GM19452 (cell line): ENCODE data around the gene NUPR1.
"Not testable (repeated sequence)": the region's sequence is repeated elsewhere in the genome, so short reads cannot be mapped to it uniquely, and the experiment has no call there.

Source experiments
- ATAC-seq: cut with Tn5 transposase; IDR thresholded peaks from one replicate; pipeline ENCODE4 v1.9.1; 2021; ENCODE audit not compliant: unreplicated experiment

NUPR1 gene

DNA sequence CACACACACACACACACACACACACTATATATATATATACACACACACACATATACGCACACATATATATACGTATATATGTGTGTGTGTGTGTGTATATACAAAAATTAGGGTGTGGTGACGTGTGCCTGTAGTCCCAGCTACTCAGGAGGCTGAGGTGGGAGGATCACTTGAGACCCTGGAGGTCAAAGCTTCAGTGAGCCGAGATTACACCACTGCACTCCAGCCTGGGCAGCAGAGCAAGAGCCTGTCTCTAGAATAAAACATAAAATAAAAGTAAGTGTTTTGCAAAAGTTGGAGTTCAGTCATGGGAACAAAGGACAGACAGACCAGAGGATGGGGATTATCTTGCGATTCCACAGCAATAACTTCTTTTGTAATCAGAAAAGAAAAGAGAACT lies 10.8 kb downstream of the NUPR1 start:
- no peak for ATAC-seq

DNA sequence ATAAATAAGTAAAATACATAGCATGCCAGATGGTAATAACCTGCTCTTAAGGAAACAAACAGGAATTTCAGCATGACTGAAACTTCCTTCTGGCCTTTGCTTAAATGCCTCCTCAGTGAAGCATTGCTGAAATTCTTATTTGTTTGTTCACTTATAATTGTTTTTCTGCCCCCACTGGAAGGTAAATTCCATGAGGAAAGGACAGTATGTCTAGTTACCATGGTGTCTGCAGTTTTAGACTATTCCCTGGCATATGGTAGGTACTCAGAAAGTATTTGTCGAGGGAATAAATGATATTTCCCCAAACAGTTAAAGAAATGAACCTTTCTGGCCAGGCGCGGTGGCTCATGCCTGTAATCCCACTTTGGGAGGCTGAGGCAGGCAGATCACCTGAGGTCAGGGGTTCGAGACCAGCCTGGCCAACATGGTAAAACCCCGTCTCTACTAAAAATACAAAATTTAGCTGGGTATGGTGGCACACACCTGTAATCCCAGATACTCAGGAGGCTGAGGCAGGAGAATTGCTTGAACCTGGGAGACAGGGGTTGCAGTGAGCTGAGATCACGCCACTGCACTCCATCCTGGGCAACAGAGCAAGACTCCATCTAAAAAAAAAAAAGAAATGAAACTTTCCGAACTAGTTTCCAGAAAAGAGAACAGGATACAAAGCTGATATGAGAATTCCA lies 11.5 kb downstream of the NUPR1 start:
- not testable (repeated sequence) for ATAC-seq

DNA sequence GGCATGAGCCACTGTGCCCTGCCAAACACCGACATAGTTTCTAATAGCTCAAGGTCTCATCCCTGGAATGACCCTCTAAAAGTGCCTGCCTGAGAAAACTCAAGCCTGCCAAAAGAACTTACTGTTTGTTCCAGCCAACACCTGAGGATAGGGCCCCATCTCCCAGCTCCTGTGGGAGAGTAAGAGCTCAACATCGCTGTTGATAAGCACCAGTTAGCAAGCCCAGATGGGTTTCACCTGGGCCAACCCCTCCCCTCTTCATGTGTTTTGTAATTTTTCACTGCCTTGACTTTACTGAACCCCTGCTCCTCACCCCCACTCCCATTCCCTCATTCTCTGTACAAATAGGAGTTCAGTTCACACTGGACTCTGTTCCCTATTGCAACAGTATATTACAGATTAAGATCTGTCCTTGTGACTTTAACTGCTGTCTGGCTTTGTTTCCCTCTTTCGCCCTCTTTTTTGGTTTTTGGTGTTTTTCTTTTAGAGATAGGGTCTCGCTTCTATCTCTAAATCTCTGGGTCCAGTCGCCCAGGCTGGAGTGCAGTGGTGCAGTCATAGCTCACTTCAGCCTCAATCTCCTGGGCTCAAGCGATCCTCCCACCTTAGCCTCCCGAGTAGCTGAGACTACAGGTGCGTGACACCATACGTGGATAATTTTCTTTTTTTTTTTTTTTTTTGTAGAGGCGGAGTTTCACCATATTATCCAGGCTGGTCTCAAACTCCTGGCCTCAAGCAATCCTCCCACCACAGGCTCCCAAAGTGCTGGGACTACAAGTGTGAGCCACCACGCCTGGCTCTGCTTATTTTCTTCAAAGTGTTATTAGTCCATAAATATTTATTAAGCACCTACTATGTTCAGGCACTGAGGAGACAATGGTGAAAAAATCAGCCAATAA lies 12.3 kb downstream of the NUPR1 start:
- no peak for ATAC-seq

DNA sequence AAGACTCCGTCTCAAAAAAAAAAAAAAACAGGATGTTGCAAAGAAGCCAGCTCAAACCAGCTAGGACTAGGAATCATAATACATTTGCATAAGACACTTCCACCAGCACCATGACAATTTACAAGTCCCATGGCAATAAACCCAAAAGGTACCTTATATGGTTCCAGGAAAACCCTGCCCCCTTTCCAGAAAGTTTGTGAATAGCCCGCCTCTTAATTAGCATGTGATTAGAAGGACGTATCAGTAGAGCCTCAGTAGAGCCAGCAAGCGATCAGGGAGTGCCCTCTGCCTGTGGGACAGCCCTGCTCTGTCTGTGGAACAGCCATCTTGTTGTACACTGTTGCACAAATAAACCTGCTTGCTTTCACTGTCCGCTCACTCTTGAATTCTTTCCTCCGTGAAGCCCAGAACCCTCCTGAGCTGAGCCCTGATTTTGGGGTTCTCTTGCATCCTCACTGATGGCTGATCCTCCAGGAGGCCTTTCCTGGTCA lies 14.0 kb downstream of the NUPR1 start:
- ATAC-seq, result no peak

DNA sequence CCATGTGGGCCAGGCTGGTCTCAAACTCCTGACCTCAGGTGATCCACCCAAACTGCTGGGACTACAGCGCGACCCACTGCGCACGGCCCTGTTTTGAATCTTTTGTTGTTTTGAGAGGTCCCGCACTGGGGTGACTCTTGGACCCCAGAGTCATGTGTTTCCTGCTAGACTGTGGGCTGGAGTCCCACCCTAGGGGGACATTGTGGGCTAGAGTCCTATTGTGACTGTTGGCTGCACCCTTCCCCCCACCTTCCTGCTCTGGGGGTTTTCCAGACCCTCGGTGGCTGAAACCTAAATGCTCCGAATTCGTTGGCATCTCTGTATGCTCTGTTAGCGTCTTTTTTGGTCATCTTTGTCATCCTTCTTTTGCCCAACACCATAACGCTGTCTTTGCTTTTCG lies 16.0 kb downstream of the NUPR1 start:
- ATAC-seq, result no peak

DNA sequence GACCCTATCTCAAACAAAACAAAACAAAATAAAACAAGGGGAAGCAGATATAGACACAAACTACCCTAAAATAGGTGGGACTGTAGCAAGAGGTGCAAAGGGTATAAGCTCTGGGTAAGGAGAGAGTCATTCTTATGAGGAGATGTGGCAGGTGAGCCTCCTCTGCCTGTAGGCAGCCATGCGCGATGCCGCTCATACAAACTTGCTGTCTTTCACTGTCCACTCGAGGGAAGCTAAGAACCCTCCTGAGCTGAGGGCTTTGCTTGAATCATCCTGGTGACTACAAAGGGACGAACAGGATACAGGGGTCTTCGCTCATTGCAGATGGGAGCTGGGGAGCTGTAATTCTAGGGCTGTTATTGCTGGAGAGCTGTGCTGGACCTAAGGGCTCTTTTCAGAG lies 17.3 kb downstream of the NUPR1 start:
- no peak for ATAC-seq

DNA sequence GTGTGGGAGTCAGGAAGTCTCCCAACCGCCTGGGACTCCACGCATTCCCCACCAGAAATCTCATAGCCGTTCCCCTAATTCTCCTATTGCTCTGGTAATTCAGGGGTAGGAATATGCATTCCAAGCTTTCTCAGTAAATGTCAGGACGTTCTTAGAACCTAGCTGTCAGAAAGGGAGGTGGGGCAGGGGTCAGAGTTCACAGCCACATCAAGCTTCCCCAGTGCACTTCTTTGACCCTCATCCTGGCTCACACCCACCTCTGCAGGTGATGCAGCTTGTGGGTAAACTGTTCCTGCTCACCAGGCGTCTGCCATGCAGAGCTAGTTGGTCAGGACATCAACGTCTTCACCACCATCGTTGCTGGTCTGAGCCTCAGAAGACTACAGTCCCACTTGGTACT lies 18.1 kb downstream of the NUPR1 start:
- no peak for ATAC-seq

DNA sequence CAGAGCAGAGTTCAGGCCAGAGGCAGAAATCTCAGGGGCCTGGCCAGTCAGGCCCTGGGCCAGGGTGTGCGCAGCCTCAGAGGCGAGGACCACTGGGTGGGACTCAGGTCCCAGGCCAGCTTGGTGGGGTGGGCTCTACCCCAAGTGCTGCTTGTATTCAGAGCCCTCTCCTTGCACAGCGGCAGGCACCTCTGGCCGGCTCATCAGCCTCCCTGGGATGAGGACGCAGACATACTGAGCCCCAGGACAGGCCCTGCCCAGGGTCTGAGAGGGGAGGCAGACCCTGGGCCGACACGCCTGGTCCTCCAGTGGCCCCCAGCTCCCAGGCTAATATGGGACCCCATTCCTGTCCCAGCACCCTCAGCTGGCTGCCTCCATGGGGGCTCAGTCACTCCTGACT lies 24.5 kb downstream of the NUPR1 start:
- no peak for ATAC-seq

DNA sequence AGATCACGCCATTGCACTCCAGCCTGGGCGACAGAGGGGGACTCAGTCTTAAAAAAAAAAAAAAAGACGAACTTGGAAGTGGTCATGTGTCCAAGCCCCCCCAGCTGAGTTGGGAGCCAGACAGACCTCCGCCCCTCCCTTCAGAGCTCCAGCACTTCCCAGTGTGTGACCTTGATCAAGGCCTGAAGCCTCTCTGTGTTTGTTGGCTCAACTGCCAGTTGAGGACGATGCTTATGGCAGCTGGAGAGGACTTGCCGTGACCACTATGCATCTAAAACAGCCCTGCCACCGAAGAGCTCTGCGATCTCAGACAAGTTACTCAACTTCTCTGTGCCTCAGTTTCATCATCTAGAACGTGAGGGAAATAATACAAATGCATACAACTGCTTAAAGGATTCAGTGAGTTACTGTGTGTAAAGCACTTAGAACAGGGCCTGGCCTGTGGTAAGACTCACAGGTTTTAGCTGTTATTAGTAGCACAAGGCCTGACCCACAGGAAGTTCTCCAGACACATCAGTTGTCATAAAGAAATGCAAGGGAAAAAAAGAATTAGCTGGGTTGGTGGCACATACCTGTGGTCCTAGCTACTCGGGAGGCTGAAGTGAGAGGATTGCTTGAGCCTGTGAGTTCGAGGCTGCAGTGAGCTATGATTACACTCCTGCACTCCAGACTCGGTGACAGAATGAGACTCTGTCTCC lies 25.1 kb downstream of the NUPR1 start:
- no peak for ATAC-seq

DNA sequence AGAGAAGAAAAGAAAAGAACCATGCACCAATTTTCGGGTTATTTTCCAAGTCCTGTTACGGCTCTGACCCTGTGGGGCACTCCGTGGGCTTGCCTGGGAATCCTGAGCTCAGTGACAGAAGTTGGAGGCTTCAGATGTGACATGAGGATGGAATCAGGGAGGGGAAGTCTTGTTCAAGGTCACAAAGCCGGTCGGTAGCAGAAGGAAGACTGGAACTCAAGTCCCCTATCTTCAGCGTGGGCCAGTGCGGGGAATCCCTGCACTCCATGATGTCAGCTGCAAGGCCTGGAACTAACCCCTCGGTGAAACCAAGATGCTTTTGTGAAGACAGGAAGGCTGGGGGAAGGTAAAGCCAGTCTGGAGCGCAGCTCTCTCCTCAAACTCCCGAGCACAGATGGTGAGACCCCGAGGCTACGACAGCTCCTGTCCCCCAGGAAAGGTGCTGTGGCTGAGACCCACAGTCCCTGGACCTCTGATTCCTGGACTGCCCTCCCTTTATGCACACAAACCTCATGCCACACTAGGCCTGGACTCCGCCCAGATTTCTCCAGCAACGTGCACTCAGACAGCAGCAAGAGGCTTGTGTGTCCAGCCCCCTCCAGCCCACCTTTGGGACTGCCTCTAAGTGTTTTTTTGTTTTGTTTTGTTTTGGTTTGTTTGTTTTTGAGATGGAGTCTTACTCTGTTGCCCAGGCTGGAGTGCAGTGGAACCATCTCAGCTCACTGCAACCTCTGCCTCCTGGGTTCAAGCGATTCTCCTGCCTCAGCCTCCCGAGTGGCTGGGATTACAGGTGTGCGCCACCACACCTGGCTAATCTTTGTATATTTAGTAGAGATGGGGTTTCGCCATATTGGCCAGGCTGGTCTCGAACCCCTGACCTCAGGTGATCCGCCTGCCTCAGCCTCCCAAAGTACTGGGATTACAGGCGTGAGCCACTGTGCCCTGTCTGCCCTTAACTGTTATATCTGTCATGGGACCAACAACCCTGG lies 26.7 kb downstream of the NUPR1 start:
- no peak for ATAC-seq

DNA sequence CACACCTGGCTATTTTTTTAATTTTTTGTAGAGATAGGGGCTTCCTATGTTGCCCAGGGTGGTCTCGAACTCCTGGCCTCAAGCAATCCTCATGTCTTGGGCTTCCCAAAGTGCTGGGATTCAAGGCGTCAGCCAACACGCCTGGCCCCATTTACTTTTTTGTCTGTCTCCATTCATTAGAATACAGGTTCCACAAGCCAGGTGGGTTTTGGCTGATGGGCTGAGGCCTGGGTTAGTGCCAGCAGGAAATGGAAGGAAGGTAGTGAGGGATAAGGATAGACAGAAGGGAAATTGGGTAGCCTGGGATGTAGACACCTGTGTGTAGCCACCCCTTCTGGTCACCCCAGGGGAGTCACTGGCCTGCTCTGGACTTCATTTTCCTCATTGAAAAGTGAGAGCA lies 27.7 kb downstream of the NUPR1 start:
- no peak for ATAC-seq

DNA sequence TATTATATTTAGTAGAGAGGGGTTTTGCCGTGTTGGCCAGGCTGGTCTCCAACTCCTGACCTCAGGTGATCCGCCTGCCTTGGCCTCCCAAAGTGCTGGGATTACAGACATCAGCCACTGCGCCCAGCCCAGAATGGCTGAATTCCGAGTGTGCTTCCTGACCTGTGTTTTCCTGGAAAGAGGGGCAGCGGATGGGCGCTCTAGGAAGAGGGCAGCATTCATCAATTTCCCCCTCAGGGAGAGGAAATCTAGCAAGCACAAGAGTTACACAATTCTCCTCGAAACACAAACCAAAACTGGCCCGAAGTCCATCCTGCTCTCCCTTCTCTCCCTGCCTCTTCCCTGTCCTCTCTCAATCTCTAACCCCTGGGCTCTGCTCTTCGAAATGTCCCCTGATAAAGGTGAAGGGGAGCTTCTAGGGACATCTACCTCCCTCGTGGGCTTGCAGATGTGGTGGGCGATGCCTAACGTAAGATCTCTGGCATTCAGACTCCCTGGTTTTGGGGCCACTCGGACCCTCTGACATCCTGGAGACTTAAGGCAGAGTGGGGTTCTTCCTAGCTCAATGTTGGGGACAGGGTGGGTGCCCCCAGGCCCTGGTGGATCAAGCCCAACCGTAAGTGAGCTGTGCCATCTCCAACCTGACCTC lies 33.2 kb downstream of the NUPR1 start:
- no peak for ATAC-seq

DNA sequence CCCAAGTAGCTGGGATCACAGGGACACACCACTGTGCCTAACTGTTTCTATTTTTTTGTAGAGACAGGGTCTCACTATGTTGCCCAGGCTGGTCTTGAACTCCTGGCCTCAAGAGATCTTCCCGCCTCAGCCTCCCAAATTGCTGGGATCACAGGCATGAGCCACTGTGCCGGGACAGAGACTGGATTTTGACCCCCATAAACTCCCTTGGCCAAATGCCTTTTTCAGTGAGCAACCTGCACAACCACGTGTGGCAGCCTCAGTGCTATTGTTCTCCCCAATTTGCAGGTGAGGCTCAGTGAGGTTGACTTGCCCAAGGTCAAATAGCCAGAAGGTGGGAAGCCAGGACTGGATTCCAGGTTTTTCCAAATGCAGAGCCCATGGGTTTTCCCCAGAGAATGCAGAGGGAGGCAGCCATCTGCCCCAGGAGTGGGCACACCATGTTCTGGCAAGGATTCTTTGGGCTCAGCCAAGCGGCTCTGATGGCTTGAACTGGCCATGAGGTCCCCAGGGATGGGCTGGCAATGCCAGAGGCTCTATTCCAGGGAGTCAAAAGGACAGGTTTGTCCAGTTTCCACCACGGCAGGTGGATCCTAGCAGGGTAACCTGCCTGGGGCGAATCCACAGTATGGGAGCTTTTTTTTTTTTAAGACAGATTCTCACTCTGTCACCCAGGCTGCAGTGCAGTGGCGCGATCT lies 33.9 kb downstream of the NUPR1 start:
- no peak for ATAC-seq

DNA sequence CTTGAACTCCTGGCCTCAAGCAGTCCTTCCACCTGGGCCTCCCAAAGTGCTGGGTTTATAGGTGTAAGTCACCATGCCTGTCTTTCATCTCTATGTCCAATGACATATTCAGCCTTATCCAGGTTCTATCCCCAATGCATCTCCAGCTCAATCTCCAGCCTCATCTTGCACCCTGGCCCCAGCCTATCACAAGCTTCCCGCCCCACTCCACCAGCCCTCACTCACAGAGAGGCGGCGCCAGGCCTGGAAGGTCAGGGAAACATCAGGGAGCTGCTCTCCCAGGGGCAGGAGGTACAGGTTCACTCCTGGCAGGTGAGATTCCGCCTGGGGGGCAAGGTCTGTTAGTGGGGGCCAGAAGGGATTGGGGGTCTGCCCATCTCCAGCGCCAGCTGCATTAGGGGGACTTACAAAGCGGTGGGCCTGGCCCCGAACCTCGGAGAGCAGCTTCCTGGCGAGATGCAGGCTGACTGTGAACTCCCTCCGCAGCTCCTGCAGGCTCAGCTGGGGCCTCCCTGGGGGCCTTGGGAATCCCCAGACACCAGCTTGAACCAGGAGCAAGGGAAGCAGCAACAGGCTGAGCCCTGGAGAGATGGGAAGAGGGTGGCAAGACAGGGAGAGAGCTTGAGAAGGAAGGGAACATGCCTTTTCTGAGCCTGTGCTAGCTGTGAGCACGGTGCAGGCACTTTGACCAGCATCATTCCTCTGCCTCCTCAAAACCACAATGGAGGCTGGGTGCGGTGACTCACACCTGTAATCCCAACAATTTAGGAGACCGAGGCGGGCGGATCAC lies 35.1 kb downstream of the NUPR1 start:
- ATAC-seq, result no peak

DNA sequence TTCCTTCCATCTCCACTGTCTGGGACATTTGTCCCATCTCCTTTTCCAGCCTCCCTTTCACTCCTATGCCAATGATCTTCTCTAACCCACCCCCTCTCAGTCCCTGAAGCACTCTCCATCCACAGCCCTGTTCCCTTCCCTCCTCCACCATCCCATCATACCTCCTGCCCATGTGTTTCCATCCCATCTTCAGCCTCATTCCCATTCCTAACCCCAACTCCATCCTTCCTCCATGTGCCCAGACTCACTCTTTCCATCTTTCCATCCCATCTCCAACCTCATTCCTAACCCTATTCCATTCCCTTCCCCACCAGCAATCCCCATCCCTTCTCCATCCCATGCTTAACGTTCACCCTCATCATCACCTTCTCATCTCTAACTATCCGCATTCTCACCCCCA lies 36.5 kb downstream of the NUPR1 start:
- ATAC-seq, result no peak

DNA sequence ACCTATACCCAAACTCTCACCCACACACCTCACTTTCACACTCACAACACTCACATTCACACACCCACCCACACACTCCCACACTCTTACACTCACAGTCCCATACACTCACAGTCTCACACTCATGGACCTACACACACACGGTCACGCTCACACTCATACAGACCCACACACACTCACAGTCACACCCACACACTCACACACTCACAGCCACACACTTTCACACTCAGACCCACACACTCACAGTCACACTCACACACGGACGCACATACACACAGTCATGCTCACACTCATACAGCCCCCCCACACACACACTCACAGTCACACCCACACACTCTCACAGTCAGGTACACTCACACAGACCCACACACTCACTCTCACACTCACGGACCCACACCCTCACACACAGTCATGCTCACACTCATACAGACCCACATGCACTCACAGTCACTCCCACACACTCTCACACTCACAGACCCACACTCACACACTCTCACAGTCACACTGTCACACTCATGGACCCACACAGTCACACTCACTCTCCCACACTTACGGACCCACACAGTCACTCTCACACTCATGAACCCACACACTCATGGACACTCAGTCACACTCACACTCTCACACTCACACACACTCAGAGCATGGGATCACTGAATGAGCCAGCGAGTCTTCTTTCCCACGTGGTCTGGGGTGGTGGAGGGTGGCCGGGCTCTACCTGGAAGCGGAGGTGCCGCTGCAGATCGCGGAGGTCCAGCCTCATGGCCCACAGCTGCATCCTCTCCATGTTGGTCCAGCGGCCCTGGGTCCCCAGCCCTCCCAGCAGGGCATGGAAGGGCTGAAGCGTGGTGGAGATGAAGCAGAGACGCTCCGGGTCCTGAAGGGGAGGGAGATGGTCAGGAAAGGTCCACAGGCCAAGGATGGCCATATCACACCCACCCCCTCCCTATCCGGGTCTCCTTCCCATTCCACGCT lies 37.2 kb downstream of the NUPR1 start:
- ATAC-seq, result no peak

DNA sequence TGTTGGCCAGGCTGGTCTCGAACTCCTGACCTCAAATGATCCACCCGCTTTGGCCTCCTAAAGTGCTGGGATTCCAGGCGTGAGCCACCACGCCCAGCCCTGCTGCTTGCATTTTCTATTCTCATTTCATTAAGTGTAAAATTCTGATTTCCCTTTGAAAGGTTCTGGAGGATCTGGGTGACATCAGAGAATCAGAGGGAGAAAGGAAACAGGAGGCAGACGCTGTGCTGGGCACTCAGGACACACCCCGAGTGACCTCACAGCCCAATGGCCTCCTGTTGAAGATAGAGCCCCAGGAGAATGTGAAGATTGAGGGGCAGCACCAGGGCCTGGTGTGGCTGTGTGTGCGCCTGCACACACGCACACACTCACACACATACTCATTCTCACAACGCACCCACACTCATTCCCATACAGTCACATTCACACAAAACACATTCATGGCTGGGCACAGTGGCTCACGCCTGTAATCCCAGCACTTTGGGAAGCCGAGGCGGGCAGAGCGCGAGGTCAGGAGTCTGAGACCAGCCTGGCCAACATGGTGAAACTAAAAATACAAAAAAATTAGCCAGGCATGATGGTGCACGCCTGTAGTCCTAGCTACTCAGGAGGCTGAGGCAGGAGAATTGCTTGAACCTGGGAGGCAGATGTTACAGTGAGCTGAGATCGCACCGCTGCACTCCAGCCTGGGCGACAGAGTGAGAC lies 38.1 kb downstream of the NUPR1 start:
- not testable (repeated sequence) for ATAC-seq
